Cortex of kidney (tissue), 1 donor: ENCODE measurements around the gene RASA4B.
"Not testable (repeated sequence)": the region's sequence is repeated elsewhere in the genome, so short reads cannot be mapped to it uniquely, and the experiment has no call there.

Experiments
- DNase-seq: peaks from one replicate; lab custom pipeline; 2025; lab: John Stamatoyannopoulos, UW

RASA4B gene

GRCh38 chr7:102517550-102518147 lies at the start of gene RASA4B:
RASA4B (minus strand) TSS chr7:102517777; CDS start chr7:102517710, 67 bp downstream.
- DNase-seq, result not testable (repeated sequence)

GRCh38 chr7:102550808-102551422 lies 33.3 kb upstream of the RASA4B start, which contains the start of gene SPDYE2:
SPDYE2 (plus strand) TSS chr7:102551226; CDS start chr7:102553256, 2,030 bp downstream.
- DNase-seq, result not testable (repeated sequence)

GRCh38 chr7:102546353-102546752 lies 28.8 kb upstream of the RASA4B start:
- not testable (repeated sequence) for DNase-seq

GRCh38 chr7:102545288-102545687 lies 27.7 kb upstream of the RASA4B start:
- DNase-seq, result not testable (repeated sequence)

- not testable (repeated sequence) for DNase-seq
Observed at GRCh38 chr7:102544372-102544771, 26.8 kb upstream of the RASA4B start.

GRCh38 chr7:102543596-102543995 lies 26.0 kb upstream of the RASA4B start, which contains the start of gene UPK3BL2:
UPK3BL2 (minus strand) TSS chr7:102543696; CDS start chr7:102543636, 60 bp downstream.
- not testable (repeated sequence) for DNase-seq

GRCh38 chr7:102542771-102543170 lies 25.2 kb upstream of the RASA4B start:
- DNase-seq, result not testable (repeated sequence)

GRCh38 chr7:102542083-102542482 lies 24.5 kb upstream of the RASA4B start:
- DNase-seq, result not testable (repeated sequence)

- DNase-seq, result not testable (repeated sequence)
Observed at GRCh38 chr7:102540604-102541003, 23.0 kb upstream of the RASA4B start.

- DNase-seq, result not testable (repeated sequence)
Observed at GRCh38 chr7:102535062-102535615, 17.6 kb upstream of the RASA4B start.

GRCh38 chr7:102532127-102532526 lies 14.6 kb upstream of the RASA4B start:
- DNase-seq, result not testable (repeated sequence)

GRCh38 chr7:102531583-102531982 lies 14.0 kb upstream of the RASA4B start:
- not testable (repeated sequence) for DNase-seq

- DNase-seq, result not testable (repeated sequence)
Observed at GRCh38 chr7:102527822-102528793, 10.5 kb upstream of the RASA4B start.

GRCh38 chr7:102527182-102527581 lies 9.6 kb upstream of the RASA4B start:
- not testable (repeated sequence) for DNase-seq

- not testable (repeated sequence) for DNase-seq
Observed at GRCh38 chr7:102524803-102525202, 7.2 kb upstream of the RASA4B start.

GRCh38 chr7:102520797-102521196 lies 3.2 kb upstream of the RASA4B start:
- not testable (repeated sequence) for DNase-seq

- DNase-seq, result not testable (repeated sequence)
Observed at GRCh38 chr7:102516951-102517350, 626 bp downstream of the RASA4B start.

- not testable (repeated sequence) for DNase-seq
Observed at GRCh38 chr7:102515889-102516288, 1.7 kb downstream of the RASA4B start.

GRCh38 chr7:102514881-102515721 lies 2.5 kb downstream of the RASA4B start:
- DNase-seq, result not testable (repeated sequence)

GRCh38 chr7:102512642-102513221 lies 4.8 kb downstream of the RASA4B start:
- DNase-seq, result not testable (repeated sequence)
